Measurements from ENCODE around the gene CDC25B. TPM values are rescaled to one million over a fixed set of nuclear protein-coding genes. Genes with fewer than 3 reads are reported as not detected.

Gene CDC25B
- total and polyA plus RNA-seq, 2 of the 8 experiments (the other 6 are each of a cell fraction or from before 2014, with no cell fraction given) = 21.7 to 31.2 TPM

GRCh38 chr20:3782597-3782996, 13.5 kb upstream of the CDC25B start:
- Histone ChIP-seq H3K4me3 (ENCODE audit: extremely low read depth in 1 of 4, insufficient read depth in 2 of 4, low read depth in 3 of 4, low read length in 4 of 4) (no peak overlapping the region), H3K23ac (ENCODE audit: insufficient read length) (no peak overlapping the region), H3K79me2 (ENCODE audit: control insufficient read depth in 1 of 2, insufficient read depth in 2 of 2, low read length in 2 of 2) (peaks cover 0 to 10% of the 10 kb centered on the region in 2 experiments; a peak in 1 of 4 replicates), H3K36me3 (ENCODE audit: control insufficient read depth in 2 of 4, insufficient read depth in 4 of 4, low read length in 3 of 4) (peaks cover 0 to 5% (median 0%) of the 10 kb centered on the region in 4 experiments; a peak in 2 of 8 replicates), H2BK15ac (ENCODE audit: low read length) (no peak overlapping the region), H3K27me3 (replicated peaks in 1 of 4; ENCODE audit: control insufficient read depth in 3 of 4, extremely low read depth in 1 of 4, insufficient read depth in 3 of 4, low read length in 3 of 4) (peaks cover 0 to 23% (median 17%) of the 10 kb centered on the region in 4 experiments; a peak in 6 of 7 replicates), H3K9ac (replicated peaks in 1 of 4; ENCODE audit: extremely low read depth in 1 of 4, low read depth in 3 of 4, low read length in 3 of 4) (no peak overlapping the region), H3K4me2 (ENCODE audit: insufficient read depth in 1 of 2, low read depth in 2 of 2, low read length in 2 of 2) (no peak overlapping the region), H2BK5ac (ENCODE audit: low read depth, low read length) (no peak overlapping the region), H2AK5ac (ENCODE audit: low read depth, low read length) (no peak overlapping the region), H3K23me2 (ENCODE audit: low read depth, low read length) (peaks cover 16% of the 10 kb centered on the region; the same call in 1 of the 2 replicates), H2BK20ac (ENCODE audit: low read length) (no peak overlapping the region), H3K79me1 (ENCODE audit: low read depth, low read length) (peaks cover 11% of the 10 kb centered on the region), H3K4ac (replicated peaks; ENCODE audit: insufficient read length, low read depth, low read length) (no peak overlapping the region), H3K27ac (ENCODE audit: low read depth, low read length) (no peak overlapping the region), H3K9me3 (ENCODE audit: insufficient read depth in 2 of 2, low read depth in 1 of 2, low read length in 1 of 2) (no peaks in the 10 kb centered on the region), H4K20me1 (replicated peaks in 1 of 2; ENCODE audit: control insufficient read depth in 1 of 2, insufficient read depth in 2 of 2, low read length in 2 of 2) (peaks cover 7 to 11% of the 10 kb centered on the region in 2 experiments), H4K8ac (ENCODE audit: extremely low read depth, insufficient read depth, low read length) (no peak overlapping the region), H2BK12ac (ENCODE audit: low read depth, low read length) (no peak overlapping the region), H3K56ac (replicated peaks; ENCODE audit: insufficient read length, low read depth, low read length) (no peak overlapping the region), H3K4me1 (replicated peaks in 1 of 4; ENCODE audit: control insufficient read depth in 3 of 4, insufficient read depth in 4 of 4, low read length in 3 of 4) (peaks cover 0 to 20% (median 11%) of the 10 kb centered on the region in 4 experiments; a peak in 6 of 7 replicates), H3K18ac (ENCODE audit: extremely low read depth, low read length) (no peak overlapping the region), H4K91ac (replicated peaks; ENCODE audit: insufficient read length, low read length) (no peak overlapping the region), H2AFZ (ENCODE audit: low read length) (no peak overlapping the region), H4K5ac (ENCODE audit: insufficient read length, low read depth, low read length) (no peak overlapping the region), H2BK120ac (replicated peaks; ENCODE audit: low read depth, low read length) (no peak overlapping the region), H3K14ac (ENCODE audit: insufficient read length) (no peak overlapping the region)
- CTCF ChIA-PET (ENCODE audit: partially characterized antibody) = interaction anchor here (0.6 to 9.5 kb wide), 9 partner anchors 9 to 818 kb away, joined by 3 to 128 read pairs (median 4); partner anchors contain the start of gene AP5S1
- 73% methylated on average over 6 of the region's 6 CpGs; no CpG with 5 or more reads in 1 of the 2 experiments for WGBS, 2 experiments (ENCODE audit: extremely low coverage in 1 of 2, insufficient coverage in 1 of 2, insufficient read length in 1 of 2, insufficient replicate concordance in 2 of 2, low coverage in 1 of 2, low lambda C conversion rate in 2 of 2, missing lambda C conversion rate in 1 of 2)
- FAIRE-seq (no peak), DNase-seq (ENCODE audit: low read depth in 1 of 2, low spot score in 2 of 2) (no peak)
- POLR2A ChIA-PET (ENCODE audit: partially characterized antibody) = no interaction called here
- TF ChIP-seq RAD21 (IDR thresholded peaks at IDR 0.05 in 1 of 2, conservative IDR thresholded peaks at IDR 0.05 in 1 of 2; ENCODE audit: low read depth in 2 of 2, low read length in 2 of 2) = no peak
- TF ChIP-seq YY1 (IDR thresholded peaks at IDR 0.05; ENCODE audit: low read depth, low read length) = no peak
- TF ChIP-seq TBP (IDR thresholded peaks at IDR 0.05; ENCODE audit: low read depth, low read length) = no peak
- TF ChIP-seq KDM4A (IDR thresholded peaks at IDR 0.05; ENCODE audit: low read depth, low read length, severe bottlenecking) = no peak
- no peak for TF ChIP-seq SRF (IDR thresholded peaks at IDR 0.05; ENCODE audit: low read depth, low read length)
- TF ChIP-seq CTCF (IDR thresholded peaks at IDR 0.05; ENCODE audit: control extremely low read depth in 1 of 3, insufficient read depth in 1 of 3, low read depth in 1 of 3, low read length in 3 of 3) = no peak
- TF ChIP-seq TAF7 (optimal IDR thresholded peaks at IDR 0.05; ENCODE audit: borderline replicate concordance, low read depth, low read length) = no peak
- TF ChIP-seq EGR1 (IDR thresholded peaks at IDR 0.05; ENCODE audit: borderline replicate concordance, low read depth, low read length) = no peak
- no peak for TF ChIP-seq ZNF274 (IDR thresholded peaks at IDR 0.05; ENCODE audit: borderline replicate concordance, extremely low read depth, low read length)
- no peak for TF ChIP-seq CREB1 (IDR thresholded peaks at IDR 0.05)
- no peak for TF ChIP-seq RXRA (IDR thresholded peaks at IDR 0.05; ENCODE audit: insufficient read depth, low read depth, low read length)

Data from H1 (cell line).